Thoracic aorta (tissue), 2 donors: ENCODE measurements around the gene KIF6. TPM values are rescaled to one million over a fixed set of nuclear protein-coding genes. Genes with fewer than 3 reads are reported as not detected.

ENCODE experiments used
- ATAC-seq: fragments of 150-250 bp; one replicate; pipeline ENCODE4 v1.8.0; 2017; ENCODE audit warnings: low read depth; ENCODE audit not compliant: insufficient number of reproducible peaks, low FRiP score
- DNase-seq: peaks from one replicate; pipeline ENCODE4 v3.0.0-alpha.2; 2020; ENCODE audit warnings: low spot score
- H3K27ac ChIP-seq, 2 donors: fragments of 200-600 bp; sonication (generic); 1 replicate in 1 of 2; 2 replicates in 1 of 2; pipeline ENCODE4 v1.5.1; 2016; ENCODE audit warnings: mild to moderate bottlenecking in 2 of 2, moderate library complexity in 2 of 2
- H3K27me3 ChIP-seq: fragments of 200-600 bp; sonication (generic); replicated peaks from 2 replicates; pipeline ENCODE4 v1.6.0; 2016; ENCODE audit warnings: mild to moderate bottlenecking; ENCODE audit not compliant: insufficient read depth
- H3K36me3 ChIP-seq: fragments of 200-600 bp; sonication (generic); one replicate; pipeline ENCODE4 v1.5.1; 2016
- H3K4me1 ChIP-seq, 2 donors: fragments of 200-600 bp; sonication (generic); 1 replicate in 1 of 2; 2 replicates in 1 of 2; pipeline versions ENCODE4 v1.5.1 to v1.6.0; 2016; ENCODE audit warnings: low read depth in 2 of 2, mild to moderate bottlenecking in 1 of 2; ENCODE audit not compliant: control insufficient read depth in 1 of 2
- H3K4me3 ChIP-seq: fragments of 200-600 bp; sonication (generic); 2 replicates; pipeline ENCODE4 v1.5.1; 2016; ENCODE audit warnings: mild to moderate bottlenecking
- H3K9me3 ChIP-seq: fragments of 200-600 bp; sonication (generic); 2 replicates; pipeline ENCODE4 v1.5.1; 2016
- total RNA-seq, 2 donors: library from RNA; depleted of rRNA; stranded (reverse); fragments of >200 nt; gene quantifications; one replicate each; pipeline versions ENCODE4 v1.1.0 to v1.2.3, GENCODE V29; 2016
- TF ChIP-seq, protein P1 (sequence below): fragments of 200-600 bp; sonication (generic); IDR thresholded peaks from one replicate; pipeline ENCODE4 v1.5.1; 2019; ENCODE audit warnings: antibody characterized with exemption

Gene KIF6
- total RNA-seq, 2 donors from 2014 or later = not detected

DNA sequence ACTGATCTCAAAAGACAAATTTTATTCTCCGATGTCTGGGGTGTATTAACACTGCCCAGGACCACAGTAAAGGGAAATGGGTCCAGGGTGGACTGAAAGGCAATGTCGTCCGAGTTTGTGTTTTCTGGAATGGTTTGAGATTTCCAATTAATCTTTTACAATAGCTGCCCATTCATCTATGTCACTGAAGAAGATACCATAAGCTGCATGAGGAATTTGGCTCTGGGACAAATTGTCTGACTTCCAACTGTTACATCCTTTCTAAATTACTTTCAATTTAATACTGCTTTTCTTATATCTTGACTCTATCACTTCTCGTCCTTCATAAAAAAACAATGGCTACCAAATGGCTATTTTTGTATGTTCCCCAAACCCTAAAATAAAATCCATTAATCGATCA is 272.0 kb downstream of the KIF6 start:
- Histone ChIP-seq H3K27ac (no peak overlapping the region), H3K4me3 (no peak overlapping the region), H3K9me3 (no peaks in the 10 kb centered on the region), H3K27me3 (no peaks in the 10 kb centered on the region), H3K4me1 (no peaks in the 10 kb centered on the region), H3K36me3 (no peaks in the 10 kb centered on the region)
- TF ChIP-seq, protein P1, sequence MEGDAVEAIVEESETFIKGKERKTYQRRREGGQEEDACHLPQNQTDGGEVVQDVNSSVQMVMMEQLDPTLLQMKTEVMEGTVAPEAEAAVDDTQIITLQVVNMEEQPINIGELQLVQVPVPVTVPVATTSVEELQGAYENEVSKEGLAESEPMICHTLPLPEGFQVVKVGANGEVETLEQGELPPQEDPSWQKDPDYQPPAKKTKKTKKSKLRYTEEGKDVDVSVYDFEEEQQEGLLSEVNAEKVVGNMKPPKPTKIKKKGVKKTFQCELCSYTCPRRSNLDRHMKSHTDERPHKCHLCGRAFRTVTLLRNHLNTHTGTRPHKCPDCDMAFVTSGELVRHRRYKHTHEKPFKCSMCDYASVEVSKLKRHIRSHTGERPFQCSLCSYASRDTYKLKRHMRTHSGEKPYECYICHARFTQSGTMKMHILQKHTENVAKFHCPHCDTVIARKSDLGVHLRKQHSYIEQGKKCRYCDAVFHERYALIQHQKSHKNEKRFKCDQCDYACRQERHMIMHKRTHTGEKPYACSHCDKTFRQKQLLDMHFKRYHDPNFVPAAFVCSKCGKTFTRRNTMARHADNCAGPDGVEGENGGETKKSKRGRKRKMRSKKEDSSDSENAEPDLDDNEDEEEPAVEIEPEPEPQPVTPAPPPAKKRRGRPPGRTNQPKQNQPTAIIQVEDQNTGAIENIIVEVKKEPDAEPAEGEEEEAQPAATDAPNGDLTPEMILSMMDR = no peak
- DNase-seq (no peak), ATAC-seq (no peak)

DNA sequence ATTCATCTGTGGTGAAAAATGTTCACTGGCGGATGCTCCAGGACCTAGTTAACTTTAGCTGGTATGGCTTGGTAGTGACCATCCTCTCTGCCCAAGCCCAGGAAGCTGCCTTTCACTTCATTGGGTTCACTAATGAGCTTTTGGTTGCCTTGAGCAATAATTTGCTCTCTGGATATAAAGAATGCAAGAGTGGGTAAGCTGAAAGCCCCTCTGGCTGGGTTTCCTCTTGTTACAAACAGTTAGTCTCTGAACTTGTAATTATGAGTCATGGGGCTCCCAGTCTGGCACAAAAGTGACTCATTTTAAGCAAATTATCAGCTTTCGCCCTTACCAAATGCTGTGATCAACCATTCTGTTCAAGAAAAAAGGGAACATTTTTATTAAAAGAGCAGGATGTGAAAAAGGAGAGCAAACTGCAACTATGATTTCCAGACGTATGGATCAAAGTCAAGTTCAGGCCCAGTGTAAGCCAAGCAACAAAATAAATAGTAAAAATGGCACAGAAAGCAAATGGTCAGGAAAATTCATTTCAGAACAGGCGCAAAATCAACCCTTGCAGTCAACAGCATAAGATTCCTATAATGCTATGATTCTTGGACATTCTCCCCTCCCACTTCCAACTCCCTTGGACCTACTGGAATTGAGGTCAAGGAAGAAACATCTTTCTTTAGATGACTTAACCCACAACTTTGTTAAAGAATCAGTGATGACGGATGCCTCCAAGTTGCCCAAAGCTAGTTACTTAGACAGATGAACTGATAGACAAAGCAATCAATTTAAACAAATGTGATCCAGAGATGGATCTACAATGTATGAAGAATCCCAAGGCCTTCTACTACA is 272.7 kb downstream of the KIF6 start:
- TF ChIP-seq, protein P1 = no peak
- Histone ChIP-seq H3K4me1 (no peaks in the 10 kb centered on the region), H3K9me3 (no peaks in the 10 kb centered on the region), H3K27me3 (no peaks in the 10 kb centered on the region), H3K36me3 (no peaks in the 10 kb centered on the region), H3K4me3 (no peak overlapping the region), H3K27ac (no peak overlapping the region)
- ATAC-seq (no peak), DNase-seq (no peak)

DNA sequence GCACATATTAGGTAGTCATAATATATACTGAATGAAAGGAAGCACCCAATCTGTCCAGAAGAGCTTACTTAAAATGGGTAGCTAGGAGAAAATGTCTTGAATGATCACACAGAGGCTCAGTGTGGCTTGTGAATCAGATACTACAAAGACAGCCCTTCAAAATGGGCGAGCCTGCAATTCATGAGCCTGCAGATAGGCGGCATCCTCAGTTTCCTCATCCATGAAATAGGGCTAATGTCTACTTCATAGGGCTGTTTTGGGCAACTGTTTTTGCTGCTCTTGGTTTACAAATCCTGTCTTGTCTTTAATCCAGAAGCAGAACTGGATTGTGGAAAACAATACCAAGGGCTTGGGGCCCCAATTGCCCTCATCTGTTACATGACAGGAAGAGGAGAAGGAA is 273.4 kb downstream of the KIF6 start:
- DNase-seq = no peak
- no peaks in the 10 kb centered on the region for H3K9me3 ChIP-seq
- TF ChIP-seq, protein P1 = no peak
- H3K27me3 ChIP-seq = no peaks in the 10 kb centered on the region
- no peaks in the 10 kb centered on the region for H3K4me1 ChIP-seq
- no peak overlapping the region for H3K4me3 ChIP-seq
- no peaks in the 10 kb centered on the region for H3K36me3 ChIP-seq
- no peak for ATAC-seq
- H3K27ac ChIP-seq = no peak overlapping the region

DNA sequence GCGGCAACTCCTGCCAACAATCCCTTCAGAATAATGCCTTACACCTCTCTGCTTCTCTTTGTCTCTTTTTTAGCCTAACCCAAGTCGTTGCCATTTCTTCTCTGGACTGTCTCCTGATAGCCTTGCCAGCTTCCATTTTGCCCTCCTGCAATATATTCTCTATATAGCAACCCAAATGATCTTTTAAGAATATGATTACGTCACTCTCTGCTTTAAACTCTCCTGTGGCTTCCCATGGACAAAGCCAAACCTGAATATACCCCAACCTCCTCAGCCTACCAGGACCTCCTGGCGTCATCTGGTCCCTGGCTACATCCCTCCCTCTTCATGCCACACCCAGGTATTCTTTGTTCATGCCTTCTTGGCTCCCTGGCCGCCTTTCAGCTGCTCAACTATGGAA is 276.2 kb downstream of the KIF6 start:
- H3K36me3 ChIP-seq = no peaks in the 10 kb centered on the region
- H3K4me1 ChIP-seq = no peaks in the 10 kb centered on the region
- no peaks in the 10 kb centered on the region for H3K9me3 ChIP-seq
- no peak overlapping the region for H3K4me3 ChIP-seq
- ATAC-seq = no peak
- TF ChIP-seq, protein P1 = no peak
- DNase-seq = no peak
- H3K27ac ChIP-seq = no peak overlapping the region
- H3K27me3 ChIP-seq = no peaks in the 10 kb centered on the region

DNA sequence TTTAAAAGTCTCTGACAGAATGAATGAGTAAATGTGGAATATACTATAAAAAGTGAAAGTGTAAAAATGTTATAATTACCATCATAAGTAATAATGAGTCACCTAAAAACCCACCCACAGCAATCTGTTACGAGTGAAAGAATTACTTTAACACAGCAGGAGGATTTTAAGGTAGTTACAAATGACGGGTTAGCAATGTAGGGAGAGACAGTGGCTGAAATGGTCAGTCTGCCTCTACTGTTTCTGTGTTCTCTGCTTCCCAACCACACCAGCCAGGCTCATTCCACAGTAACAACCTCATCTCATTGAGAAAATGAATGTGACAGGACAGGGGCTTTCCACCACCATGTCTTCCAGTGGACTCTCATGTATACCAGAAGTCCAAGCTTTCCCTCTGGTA is 278.3 kb downstream of the KIF6 start:
- H3K4me3 ChIP-seq = no peak overlapping the region
- no peaks in the 10 kb centered on the region for H3K36me3 ChIP-seq
- no peaks in the 10 kb centered on the region for H3K4me1 ChIP-seq
- H3K27ac ChIP-seq = no peak overlapping the region
- H3K27me3 ChIP-seq = no peaks in the 10 kb centered on the region
- H3K9me3 ChIP-seq = no peaks in the 10 kb centered on the region
- ATAC-seq (no peak), DNase-seq (no peak)
- TF ChIP-seq, protein P1 = no peak
